Measurements from ENCODE around the gene F9.

Gene F9

DNA sequence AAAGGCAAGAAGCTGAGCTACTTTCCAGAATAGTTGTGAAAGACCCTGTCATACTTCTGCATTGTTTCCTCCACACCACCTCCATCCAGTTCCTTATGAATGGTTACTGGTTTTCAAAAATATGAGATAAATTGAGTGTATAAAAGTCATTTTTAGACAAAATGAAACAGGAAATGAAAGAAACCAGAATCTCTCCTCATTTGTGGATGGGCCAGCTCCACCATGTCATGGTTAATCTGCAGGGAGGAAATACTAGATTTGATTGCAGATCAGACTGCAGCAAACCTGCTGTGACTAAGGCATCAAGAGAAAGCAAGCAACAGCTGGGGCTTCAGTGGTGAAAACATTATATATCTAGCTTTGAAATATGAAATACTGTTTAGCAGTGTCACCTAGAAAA is 23.8 kb downstream of the F9 start:
- peak; percentile 5 for DNase-seq (ENCODE audit: low read depth)
- TF ChIP-seq, protein P1, sequence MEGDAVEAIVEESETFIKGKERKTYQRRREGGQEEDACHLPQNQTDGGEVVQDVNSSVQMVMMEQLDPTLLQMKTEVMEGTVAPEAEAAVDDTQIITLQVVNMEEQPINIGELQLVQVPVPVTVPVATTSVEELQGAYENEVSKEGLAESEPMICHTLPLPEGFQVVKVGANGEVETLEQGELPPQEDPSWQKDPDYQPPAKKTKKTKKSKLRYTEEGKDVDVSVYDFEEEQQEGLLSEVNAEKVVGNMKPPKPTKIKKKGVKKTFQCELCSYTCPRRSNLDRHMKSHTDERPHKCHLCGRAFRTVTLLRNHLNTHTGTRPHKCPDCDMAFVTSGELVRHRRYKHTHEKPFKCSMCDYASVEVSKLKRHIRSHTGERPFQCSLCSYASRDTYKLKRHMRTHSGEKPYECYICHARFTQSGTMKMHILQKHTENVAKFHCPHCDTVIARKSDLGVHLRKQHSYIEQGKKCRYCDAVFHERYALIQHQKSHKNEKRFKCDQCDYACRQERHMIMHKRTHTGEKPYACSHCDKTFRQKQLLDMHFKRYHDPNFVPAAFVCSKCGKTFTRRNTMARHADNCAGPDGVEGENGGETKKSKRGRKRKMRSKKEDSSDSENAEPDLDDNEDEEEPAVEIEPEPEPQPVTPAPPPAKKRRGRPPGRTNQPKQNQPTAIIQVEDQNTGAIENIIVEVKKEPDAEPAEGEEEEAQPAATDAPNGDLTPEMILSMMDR (IDR thresholded peaks at IDR 0.05; ENCODE audit: low read depth, low read length, missing control alignments): no peak
- no peak overlapping the region for H3K4me3 ChIP-seq (ENCODE audit: low read depth, low read length)

DNA sequence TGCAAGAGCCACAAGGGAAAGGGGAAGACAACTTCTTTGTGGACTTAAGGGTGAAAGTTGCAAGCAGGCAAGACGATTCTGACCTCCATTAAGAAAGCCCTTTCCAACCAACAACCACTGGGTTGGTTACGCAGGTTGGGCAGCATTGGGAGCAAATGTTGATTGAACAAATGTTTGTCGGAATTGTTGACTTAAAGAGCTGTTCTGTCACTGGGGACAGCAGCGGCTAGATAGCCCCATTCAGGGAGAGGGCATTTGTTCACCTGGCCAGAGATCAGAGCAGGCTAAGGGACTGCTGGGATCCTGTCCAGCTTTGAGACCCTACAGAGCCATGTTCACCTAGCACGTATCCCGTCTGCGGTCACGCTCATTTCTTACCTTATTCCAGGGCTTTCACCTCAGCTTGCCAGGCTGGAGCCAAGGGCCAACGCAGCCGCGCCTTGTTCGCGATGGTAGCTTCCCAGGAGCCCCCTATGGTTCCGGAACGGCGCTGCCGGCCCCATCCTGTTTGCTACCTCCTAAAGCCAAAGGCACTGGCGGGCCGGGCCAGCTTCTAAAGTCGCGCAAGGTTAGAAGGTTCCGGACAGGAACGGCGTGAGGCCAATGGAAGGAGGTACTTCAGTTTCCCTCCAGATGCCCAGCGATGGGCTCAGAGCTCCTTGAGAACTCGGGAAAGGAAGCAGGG is 24.6 kb downstream of the F9 start:
- DNase-seq (ENCODE audit: low read depth): no peak
- TF ChIP-seq, protein P1 (IDR thresholded peaks at IDR 0.05; ENCODE audit: low read depth, low read length, missing control alignments): no peak
- no peak overlapping the region for H3K4me3 ChIP-seq (ENCODE audit: low read depth, low read length)

DNA sequence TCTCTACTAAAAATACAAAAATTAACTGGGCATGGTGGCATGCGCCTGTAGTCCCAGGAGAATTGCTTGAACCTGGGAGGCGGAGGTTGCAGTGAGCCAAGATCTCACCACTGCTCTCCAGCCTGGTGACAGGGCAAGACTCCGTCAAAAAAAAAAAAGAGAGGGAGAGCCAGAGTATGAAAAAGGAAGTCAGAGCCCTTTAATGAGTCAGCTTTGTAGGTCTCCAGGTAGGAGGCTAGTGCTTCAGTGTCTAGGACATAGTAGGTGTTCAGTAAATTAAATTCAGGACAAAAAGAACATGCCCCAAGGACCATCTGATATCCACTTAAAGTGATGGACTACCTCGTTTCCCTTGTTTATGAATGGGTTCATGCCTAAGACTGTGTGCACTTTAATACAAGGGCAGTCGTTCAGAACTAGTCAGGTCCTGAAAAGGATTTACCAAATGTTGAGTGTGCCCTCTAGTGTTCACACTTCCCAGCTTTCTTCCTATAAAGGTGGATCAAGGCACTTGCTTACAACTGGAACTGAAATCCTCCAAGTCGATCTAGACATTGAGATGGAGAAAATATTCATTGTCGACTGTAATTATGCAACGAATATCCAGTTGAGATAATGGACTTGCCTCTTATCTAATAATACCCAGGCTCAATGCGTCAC is 29.0 kb downstream of the F9 start:
- TF ChIP-seq, protein P1 (IDR thresholded peaks at IDR 0.05; ENCODE audit: low read depth, low read length, missing control alignments): peak; percentile 53
- H3K4me3 ChIP-seq (ENCODE audit: low read depth, low read length): no peak overlapping the region
- peak; percentile 37 for DNase-seq (ENCODE audit: low read depth)

DNA sequence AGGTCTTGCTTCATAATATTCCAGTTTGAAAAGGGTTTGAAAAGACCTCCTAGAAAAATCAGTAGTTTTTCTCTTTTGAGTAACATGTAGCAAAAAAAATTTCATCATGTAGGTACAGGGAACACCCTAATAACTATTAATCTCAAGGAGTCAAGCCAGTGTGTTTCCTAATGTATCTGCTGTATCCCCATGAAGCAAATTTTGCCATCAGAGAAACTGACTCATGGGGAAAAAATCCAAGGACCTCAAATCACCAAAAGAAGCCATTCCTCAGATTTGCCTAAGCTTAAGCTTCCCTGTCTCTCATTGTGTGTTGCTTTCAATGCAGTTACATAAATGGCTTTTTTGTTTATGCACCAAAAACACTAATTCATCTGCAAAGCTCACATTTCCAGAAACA is 29.7 kb downstream of the F9 start:
- H3K4me3 ChIP-seq (ENCODE audit: low read depth, low read length): no peak overlapping the region
- no peak for DNase-seq (ENCODE audit: low read depth)
- TF ChIP-seq, protein P1 (IDR thresholded peaks at IDR 0.05; ENCODE audit: low read depth, low read length, missing control alignments): no peak

DNA sequence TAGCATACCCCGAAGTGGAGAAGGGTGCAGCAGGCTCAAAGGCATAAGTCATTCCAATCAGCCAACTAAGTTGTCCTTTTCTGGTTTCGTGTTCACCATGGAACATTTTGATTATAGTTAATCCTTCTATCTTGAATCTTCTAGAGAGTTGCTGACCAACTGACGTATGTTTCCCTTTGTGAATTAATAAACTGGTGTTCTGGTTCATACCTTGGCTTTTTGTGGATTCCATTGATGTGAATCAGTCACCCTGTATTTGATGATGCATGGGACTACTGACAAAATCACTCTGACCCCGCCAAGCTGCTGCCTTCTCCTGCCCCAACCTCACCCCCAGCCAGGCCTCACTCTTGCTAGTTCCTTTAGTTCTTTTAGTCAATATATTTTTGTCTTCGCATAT is 32.7 kb downstream of the F9 start:
- TF ChIP-seq, protein P1 (IDR thresholded peaks at IDR 0.05; ENCODE audit: low read depth, low read length, missing control alignments): no peak
- no peak for DNase-seq (ENCODE audit: low read depth)
- no peak overlapping the region for H3K4me3 ChIP-seq (ENCODE audit: low read depth, low read length)

DNA sequence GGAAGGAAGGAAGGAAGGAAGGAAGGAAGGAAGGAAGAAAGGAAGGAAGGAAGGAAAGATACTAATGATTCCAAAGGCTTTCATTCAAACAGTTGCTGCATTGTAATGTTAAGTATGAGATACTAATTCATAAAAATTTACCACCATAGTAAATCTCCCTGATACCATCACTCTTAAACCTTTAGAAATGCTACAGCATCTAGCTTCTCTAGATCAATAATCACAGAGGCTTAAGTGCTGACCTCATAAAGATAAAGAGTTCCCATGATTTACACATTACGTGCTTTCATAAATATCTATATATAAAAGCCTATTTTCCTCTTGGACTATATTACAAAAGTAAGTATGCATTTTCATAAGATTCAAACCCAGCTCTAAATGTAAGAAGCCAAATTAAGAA is 36.4 kb downstream of the F9 start:
- TF ChIP-seq, protein P1 (IDR thresholded peaks at IDR 0.05; ENCODE audit: low read depth, low read length, missing control alignments): no peak
- DNase-seq (ENCODE audit: low read depth): no peak
- no peak overlapping the region for H3K4me3 ChIP-seq (ENCODE audit: low read depth, low read length)

DNA sequence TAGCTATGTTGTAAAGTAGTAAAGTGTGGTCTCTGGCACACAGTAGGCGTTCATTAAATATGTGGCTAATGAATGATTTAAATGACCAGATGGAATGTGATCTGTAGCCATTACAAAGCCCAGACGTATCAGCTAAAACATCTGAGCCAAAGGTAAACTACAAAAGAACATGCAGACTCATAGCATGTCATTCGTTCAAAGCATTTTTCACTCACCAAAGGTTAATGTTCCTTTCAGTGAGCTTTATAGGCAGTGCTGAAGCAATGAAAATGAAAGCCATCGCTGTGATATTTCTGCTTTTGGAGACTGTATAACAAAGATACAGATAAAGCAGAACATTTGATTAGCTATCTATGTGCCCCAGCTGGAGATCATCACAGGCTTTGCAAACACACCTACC is 50.5 kb downstream of the F9 start:
- no peak for DNase-seq (ENCODE audit: low read depth)
- TF ChIP-seq, protein P1 (IDR thresholded peaks at IDR 0.05; ENCODE audit: low read depth, low read length, missing control alignments): no peak
- H3K4me3 ChIP-seq (ENCODE audit: low read depth, low read length): no peak overlapping the region
